NCI-H460 (cell line): ENCODE results near the gene TMEM97. TPM values are rescaled to one million over a fixed set of nuclear protein-coding genes. Genes with fewer than 3 reads are reported as not detected.
A peak's percentile ranks its signal among the peaks of the same experiment; 100 is the strongest.

ENCODE experiments used
- DNase-seq: peaks from one replicate; pipeline ENCODE4 v3.0.0-alpha.2; 2016; ENCODE audit warnings: low read depth; ENCODE audit errors: extremely low read depth
- total RNA-seq: library from RNA; depleted of rRNA; stranded (reverse); fragments of >200 nt; shearing (Covaris generic); gene quantifications from 2 replicates; pipeline ENCODE4 v1.2.3, GENCODE V29; 2014; rRNA removed

The TMEM97 gene
- total RNA-seq, 1 experiment from 2014 or later: 36.5 TPM

- no peak for DNase-seq
These were observed 45.0 kb downstream of the TMEM97 start for GRCh38 chr17:28363776-28364650.

- DNase-seq: no peak
These were observed 45.8 kb downstream of the TMEM97 start, which contains the start of gene SEBOX for GRCh38 chr17:28364665-28365363. Gene SEBOX (minus strand): TSS chr17:28365199. CDS start chr17:28365151, 48 bp downstream.

DNA sequence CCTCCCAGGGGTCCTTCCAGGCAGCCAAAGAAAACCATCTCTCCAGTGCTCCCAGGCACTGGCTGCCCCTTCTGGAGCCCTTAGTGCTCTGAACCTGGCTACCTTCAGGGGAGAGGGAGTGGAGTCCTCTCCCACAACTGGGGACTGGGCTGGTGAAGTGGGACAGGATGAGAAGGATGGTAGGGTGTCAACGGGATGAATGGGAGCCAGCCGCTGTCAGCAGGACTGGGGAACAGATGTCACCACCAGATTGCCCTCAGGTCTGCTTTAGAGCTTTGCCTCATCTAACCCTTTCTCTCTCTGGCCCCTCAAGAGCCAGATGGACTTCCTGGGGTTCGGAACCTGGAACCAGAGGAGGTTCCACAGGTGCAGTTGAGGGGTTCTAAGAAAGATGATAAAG, 46.5 kb downstream of the TMEM97 start:
- DNase-seq: no peak

DNA sequence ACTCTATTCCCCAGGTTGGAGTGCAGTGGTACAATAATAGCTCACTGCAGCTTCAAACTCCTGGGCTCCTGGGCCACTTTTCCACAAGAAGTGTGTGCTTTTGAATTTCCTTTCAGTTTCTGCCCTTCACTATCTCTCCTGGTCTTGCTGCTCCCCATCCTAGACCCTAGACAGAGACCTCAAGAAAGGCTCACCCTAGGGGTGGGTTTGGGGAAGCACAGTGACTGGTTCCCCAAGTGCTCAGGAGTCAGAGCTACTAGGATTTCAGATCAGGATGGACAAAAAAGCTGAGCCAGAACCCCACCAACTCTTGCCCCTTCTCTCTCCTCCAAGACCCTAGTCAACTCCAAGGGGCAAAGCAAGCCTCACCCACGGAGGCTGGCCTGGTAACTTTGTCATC, 47.6 kb downstream of the TMEM97 start:
- no peak for DNase-seq

GRCh38 chr17:28367641-28368305, 48.8 kb downstream of the TMEM97 start:
- no peak for DNase-seq

DNA sequence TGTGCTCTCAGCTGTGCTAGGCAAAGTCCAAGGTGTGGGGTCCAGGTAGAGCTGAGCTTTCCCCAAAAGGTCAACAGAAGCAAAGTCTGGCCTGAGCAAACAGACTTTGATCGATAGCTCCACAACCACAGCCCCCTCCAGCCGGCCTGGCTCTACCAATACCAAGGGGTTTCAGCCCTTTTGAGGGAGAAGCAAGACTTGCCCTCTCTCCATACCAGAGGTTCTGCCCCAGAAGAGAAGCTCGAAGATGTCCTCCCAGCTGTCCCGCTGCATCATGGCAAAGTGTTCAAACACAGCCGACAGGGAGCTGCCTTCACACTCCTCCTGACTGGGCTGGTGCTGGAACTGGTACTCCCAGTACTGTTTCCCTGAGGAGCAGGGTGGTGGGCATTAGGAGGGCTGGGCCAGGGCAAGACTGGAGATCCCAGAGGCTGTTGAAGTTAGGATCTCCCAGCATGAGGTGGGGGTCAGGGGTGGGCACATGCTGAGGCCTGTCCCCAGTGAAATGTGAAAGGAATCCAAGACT, 49.4 kb downstream of the TMEM97 start:
- DNase-seq: no peak

DNA sequence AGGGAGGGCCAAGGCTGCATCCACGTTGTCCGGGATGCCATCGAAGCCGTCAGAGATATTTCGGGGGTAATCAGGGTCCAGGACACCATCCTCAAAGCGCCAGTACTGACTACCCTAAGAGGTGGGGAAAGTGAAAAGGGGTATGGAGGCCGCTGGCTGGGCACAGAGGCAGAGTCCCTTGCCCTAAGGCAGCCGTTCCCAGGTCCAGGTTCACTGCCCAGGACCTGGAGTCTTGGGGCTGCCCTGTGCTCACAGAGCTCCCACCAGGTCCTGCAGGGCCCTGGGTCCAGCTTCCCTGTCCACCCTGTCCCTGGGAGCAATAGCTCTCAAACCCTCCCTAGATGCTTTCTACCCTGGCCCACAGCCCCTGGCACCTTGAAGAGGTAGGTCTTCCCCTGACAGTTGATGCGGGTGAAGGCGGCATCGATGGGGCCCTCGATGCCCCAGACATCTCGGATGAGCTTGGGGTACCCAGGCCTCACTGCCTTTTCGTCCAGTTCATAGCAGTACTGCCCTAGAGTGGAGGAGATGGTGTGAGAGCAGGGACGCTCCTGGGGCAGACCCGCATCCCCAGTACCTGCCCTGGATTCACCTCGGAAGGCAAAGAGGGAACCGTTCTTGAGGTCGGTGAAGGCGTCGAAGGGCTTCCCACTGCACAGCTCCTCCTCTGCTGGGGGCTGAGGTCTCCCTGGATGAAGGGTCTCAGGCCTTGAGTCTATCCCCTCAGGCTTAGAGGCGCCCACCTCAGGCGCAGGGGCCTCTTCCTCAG, 50.1 kb downstream of the TMEM97 start:
- no peak for DNase-seq

DNA sequence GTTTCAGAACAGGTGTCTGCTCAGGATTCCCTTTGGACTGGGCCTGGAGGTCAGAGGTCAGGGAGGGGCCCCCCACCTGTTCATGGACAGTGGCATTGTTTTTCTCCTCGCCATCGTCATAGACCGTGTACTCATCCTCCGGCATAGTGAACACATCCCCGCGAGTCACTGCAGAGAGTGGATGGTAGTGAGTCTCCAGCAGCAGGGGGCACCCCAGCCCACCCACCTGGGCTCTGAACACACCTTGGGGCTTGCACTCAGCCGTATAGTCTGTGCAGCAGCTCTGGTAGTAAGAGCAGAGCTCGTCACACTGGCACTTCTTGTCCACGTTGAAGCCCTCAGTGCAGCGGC, 50.7 kb downstream of the TMEM97 start:
- DNase-seq: no peak

GRCh38 chr17:28370035-28370743, 51.2 kb downstream of the TMEM97 start, which contains the start of gene VTN:
Gene VTN (minus strand): TSS chr17:28370307. CDS start chr17:28370203, 104 bp downstream.
- DNase-seq: peak; percentile 51

DNA sequence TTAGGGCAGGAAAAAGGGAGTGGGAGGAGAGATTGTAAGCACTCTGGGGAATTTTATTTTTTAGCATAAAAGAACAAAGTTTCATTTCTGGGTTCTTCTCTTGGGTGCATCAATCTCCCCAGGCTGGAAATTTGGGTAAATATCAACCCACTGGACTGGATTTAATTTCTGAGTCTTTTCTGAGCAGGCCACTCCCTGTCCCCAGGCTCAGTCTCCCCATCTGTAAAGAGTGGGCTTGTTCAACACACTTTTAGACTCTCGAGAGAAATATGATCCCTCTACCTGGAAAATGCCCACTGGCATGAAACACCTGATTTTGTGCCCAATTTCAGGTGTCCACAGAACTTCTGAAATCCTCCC, 51.7 kb downstream of the TMEM97 start:
- DNase-seq: no peak

GRCh38 chr17:28371245-28372202, 52.5 kb downstream of the TMEM97 start, which contains the start of gene SARM1:
Gene SARM1 (plus strand): TSS chr17:28371694. CDS start chr17:28372033, 339 bp downstream.
- peak; percentile 79 for DNase-seq

DNA sequence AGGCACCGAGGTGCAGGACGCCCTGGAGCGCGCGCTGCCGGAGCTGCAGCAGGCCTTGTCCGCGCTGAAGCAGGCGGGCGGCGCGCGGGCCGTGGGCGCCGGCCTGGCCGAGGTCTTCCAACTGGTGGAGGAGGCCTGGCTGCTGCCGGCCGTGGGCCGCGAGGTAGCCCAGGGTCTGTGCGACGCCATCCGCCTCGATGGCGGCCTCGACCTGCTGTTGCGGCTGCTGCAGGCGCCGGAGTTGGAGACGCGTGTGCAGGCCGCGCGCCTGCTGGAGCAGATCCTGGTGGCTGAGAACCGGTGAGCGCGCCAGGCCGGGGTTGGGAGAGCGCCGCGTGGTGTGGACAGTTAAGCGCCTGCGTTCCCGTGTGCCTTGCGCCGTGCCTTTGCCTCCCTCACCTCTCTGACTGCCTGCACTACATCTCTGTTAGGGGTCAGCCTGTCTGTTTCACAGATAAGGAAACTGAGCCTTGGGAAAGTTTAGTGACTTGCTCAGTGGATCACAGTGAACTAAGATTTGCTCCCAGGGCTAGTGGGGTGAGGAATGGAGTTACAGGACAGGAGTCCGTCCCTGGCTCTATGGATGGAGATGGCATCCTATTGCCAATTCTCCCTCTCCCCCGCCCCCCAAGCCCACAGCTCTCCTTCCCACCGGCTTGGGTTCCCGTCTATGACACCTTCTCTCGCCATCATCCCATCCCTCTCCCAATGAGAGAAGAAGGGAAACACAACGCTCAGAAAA, 53.4 kb downstream of the TMEM97 start:
- no peak for DNase-seq

GRCh38 chr17:28372945-28373274, 53.9 kb downstream of the TMEM97 start:
- DNase-seq: no peak

Other genes with a start within 250 kb of the TMEM97 start
- gene IFT20, start 16.3 kb downstream of the TMEM97 start, total RNA-seq: 43.6 and 47.5 TPM in 2 replicates
- gene TNFAIP1, start 16.6 kb downstream of the TMEM97 start, total RNA-seq: 31.0 and 31.2 TPM in 2 replicates
- 149 and 160 TPM in 2 replicates for gene POLDIP2, start 38.3 kb downstream of the TMEM97 start, total RNA-seq
- not detected in 2 replicates for gene SEBOX, start 46.0 kb downstream of the TMEM97 start, total RNA-seq
- 7.1 and 7.6 TPM in 2 replicates for gene VTN, start 51.1 kb downstream of the TMEM97 start, total RNA-seq
- 4.5 and 6.1 TPM in 2 replicates for gene SARM1, start 52.5 kb downstream of the TMEM97 start, total RNA-seq
- 11.1 and 11.3 TPM in 2 replicates for gene SLC46A1, start 87.0 kb downstream of the TMEM97 start, total RNA-seq
- not detected in 2 replicates for gene SLC13A2, start 154.4 kb downstream of the TMEM97 start, total RNA-seq
- gene FOXN1, start 187.1 kb downstream of the TMEM97 start, total RNA-seq: 0.17 TPM in 1 of 2 replicates, not detected in the other
- gene UNC119, start 233.4 kb downstream of the TMEM97 start, total RNA-seq: 23.6 and 24.2 TPM in 2 replicates